Natural killer cell (primary cell): ENCODE measurements around the gene CACNA1B. TPM values are rescaled to one million over a fixed set of nuclear protein-coding genes. Genes with fewer than 3 reads are reported as not detected.

Source experiments
- ATAC-seq, 3 donors: fragments of 150-1000 bp in 2 of 3; fragments of 200-7000 bp in 1 of 3; cut with Tn5 transposase; 1 replicate in 1 of 3; 2 replicates in 2 of 3; pipeline ENCODE4 v1.10.0; 2021; ENCODE audit warnings: mild to moderate bottlenecking in 2 of 3, moderate library complexity in 2 of 3
- DNase-seq, 2 donors: peaks; one replicate each; pipeline versions ENCODE4 v3.0.0 to v3.0.0-alpha.2; 2013 to 2021; ENCODE audit warnings: mixed read lengths in 1 of 2
- H3K27ac ChIP-seq: one replicate; pipeline ENCODE4 v1.5.1; 2013; ENCODE audit warnings: mild to moderate bottlenecking, low read length
- H3K27me3 ChIP-seq: one replicate; pipeline ENCODE4 v1.6.1; 2013; ENCODE audit warnings: low read length; ENCODE audit not compliant: control insufficient read depth, insufficient read depth
- H3K36me3 ChIP-seq: one replicate; pipeline ENCODE4 v1.6.1; 2013; ENCODE audit warnings: low read length; ENCODE audit not compliant: control insufficient read depth, insufficient read depth
- H3K4me1 ChIP-seq: one replicate; pipeline ENCODE4 v1.6.1; 2013; ENCODE audit warnings: low read length; ENCODE audit not compliant: control insufficient read depth, insufficient read depth
- H3K4me3 ChIP-seq: one replicate; pipeline ENCODE4 v1.5.1; 2013; ENCODE audit warnings: low read length
- H3K9me3 ChIP-seq: one replicate; pipeline ENCODE4 v1.6.1; 2013; ENCODE audit warnings: low read length; ENCODE audit not compliant: control insufficient read depth, insufficient read depth
- H3K27ac Mint-ChIP-seq, 2 donors: one replicate each; pipeline ENCODE4 v1.8.0; 2022; ENCODE audit warnings: mild to moderate bottlenecking in 2 of 2, mixed read lengths in 2 of 2, moderate library complexity in 1 of 2
- H3K27me3 Mint-ChIP-seq, 2 donors: one replicate each; pipeline ENCODE4 v1.8.0; 2022; ENCODE audit warnings: low read depth in 2 of 2, mixed read lengths in 2 of 2
- H3K36me3 Mint-ChIP-seq: one replicate; pipeline ENCODE4 v1.8.0; 2022; ENCODE audit warnings: mixed read lengths
- H3K4me1 Mint-ChIP-seq, 2 donors: one replicate each; pipeline ENCODE4 v1.8.0; 2022; ENCODE audit warnings: mixed read lengths in 2 of 2
- H3K4me3 Mint-ChIP-seq: one replicate; pipeline ENCODE4 v1.8.0; 2022; ENCODE audit warnings: mild to moderate bottlenecking, moderate library complexity, mixed read lengths
- H3K9me3 Mint-ChIP-seq, 2 donors: one replicate each; pipeline ENCODE4 v1.8.0; 2022; ENCODE audit warnings: mixed read lengths in 2 of 2
- WGBS: methylation state at CpG from one replicate; pipeline ENCODE4 v1.1.7; 2013; ENCODE audit warnings: missing lambda C conversion rate; ENCODE audit not compliant: insufficient coverage; 5-methylcytosine and 5-hydroxymethylcytosine counted together
- intact Hi-C: fragments of 100-400 bp; cut with micrococcal nuclease; formaldehyde crosslinking; loops from one replicate; pipeline ENCODE4 v1.14.2; 2022
- total RNA-seq, 4 donors: library from RNA; stranded (reverse); fragments of 120-200 nt in 1 of 4; gene quantifications; one replicate each; pipeline versions ENCODE4 v1.2.3 to v1.2.4, GENCODE V29; 2013 to 2022
- TF ChIP-seq, protein P1 (sequence below): fragments of 200-600 bp; IDR thresholded peaks from one replicate; pipeline ENCODE4 v1.8.0; 2022; ENCODE audit warnings: antibody characterized with exemption

Gene CACNA1B
- total RNA-seq, 3 donors from 2014 or later (not counting 1 experiment from before 2014, with no cell fraction given) = 0.07 TPM; not detected in 2

DNA sequence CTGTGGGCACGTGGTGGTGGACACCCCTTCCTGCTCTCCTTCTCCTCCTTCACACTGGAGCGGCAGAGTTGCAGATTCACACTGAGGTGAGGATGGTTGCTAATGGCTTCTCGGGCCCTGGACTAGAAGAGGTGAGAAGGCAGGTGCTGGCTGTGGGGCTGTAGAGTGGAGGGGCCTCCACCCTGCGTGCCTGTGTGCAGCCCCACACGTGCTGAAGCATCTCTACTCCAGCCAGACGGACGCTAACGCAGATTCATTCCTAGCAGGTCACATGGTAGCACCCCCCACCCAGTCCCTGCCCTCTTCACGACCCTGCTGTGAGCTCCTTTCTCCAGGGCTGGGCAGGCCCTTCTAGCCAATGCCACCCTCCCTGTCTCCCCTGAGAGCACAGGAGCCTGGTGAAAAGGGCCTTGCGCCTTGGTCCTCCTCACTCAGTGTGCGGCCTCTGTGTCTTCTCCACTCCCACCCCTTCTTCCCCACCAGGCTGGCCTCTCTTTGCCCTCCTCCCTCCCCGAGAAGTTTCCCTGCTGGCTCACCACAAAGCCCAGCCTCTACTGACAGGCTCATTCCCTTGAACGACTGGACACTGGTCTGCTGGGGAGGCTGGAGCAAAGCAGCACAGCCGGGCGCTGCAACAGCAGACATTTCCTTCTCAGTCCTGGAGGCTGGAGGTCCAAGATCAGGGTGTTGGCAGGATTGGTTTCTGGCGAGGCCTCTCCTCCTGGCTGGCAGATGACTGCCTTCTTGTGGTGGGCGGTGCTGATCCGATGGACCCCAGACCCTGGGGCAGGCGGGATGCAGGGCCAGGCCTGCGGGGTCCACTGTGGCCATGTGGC, 14.2 kb downstream of the CACNA1B start:
- Mint-ChIP-seq H3K36me3 (no peaks in the 10 kb centered on the region), H3K27ac (no peak overlapping the region), H3K27me3 (peaks cover 0 to 1% of the 10 kb centered on the region in 2 donors), H3K4me1 (no peaks in the 10 kb centered on the region), H3K4me3 (no peak overlapping the region), H3K9me3 (no peaks in the 10 kb centered on the region)
- no peaks in the 10 kb centered on the region for H3K36me3 ChIP-seq
- WGBS = 80% methylated on average over 18 of the region's 20 CpGs
- DNase-seq (no peak), ATAC-seq (no peak)
- intact Hi-C loops = no loop called here
- no peaks in the 10 kb centered on the region for H3K9me3 ChIP-seq
- TF ChIP-seq, protein P1, sequence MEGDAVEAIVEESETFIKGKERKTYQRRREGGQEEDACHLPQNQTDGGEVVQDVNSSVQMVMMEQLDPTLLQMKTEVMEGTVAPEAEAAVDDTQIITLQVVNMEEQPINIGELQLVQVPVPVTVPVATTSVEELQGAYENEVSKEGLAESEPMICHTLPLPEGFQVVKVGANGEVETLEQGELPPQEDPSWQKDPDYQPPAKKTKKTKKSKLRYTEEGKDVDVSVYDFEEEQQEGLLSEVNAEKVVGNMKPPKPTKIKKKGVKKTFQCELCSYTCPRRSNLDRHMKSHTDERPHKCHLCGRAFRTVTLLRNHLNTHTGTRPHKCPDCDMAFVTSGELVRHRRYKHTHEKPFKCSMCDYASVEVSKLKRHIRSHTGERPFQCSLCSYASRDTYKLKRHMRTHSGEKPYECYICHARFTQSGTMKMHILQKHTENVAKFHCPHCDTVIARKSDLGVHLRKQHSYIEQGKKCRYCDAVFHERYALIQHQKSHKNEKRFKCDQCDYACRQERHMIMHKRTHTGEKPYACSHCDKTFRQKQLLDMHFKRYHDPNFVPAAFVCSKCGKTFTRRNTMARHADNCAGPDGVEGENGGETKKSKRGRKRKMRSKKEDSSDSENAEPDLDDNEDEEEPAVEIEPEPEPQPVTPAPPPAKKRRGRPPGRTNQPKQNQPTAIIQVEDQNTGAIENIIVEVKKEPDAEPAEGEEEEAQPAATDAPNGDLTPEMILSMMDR = no peak
- H3K27me3 ChIP-seq = no peaks in the 10 kb centered on the region
- no peaks in the 10 kb centered on the region for H3K4me1 ChIP-seq
- no peak overlapping the region for H3K27ac ChIP-seq
- H3K4me3 ChIP-seq = no peak overlapping the region

DNA sequence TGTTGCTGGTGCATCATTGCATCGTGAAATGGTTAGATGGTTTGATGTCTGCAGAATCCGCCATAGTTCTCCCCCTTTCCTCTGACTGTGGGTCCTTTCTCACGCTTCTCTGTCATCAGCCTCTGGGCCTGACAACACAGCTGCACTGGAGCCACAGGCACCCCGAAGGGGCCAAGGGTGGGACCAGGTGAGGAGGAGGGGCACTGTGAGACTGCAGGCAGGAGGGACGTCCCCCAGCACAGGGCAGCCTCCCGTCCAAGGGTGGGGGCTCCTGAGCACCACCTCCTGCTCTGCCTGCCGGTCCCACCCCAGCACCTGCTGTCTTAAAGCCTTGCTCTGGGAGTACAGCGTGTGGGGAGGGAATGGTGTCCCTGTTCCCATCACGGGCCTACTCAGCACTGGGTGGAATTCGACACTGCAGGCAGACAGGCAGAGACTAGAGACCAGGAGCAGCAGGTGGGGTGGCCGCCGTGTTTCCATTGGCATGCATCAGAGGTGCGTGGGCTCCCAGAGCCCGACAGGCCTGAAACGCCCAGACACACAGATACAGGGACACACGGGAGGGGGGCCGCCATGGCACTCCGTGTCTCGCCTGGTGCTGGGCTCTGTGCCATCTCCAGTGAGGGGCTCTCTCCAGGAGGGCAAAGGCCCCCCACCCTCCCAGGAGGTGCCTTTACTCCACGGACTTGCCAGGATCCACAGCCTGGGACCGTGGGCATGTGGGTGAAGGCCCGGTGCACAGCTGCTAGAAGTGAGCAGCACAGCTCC, 15.0 kb downstream of the CACNA1B start:
- TF ChIP-seq, protein P1 = no peak
- Histone ChIP-seq H3K4me1 (no peaks in the 10 kb centered on the region), H3K27me3 (no peaks in the 10 kb centered on the region), H3K9me3 (no peaks in the 10 kb centered on the region), H3K27ac (no peak overlapping the region), H3K4me3 (no peak overlapping the region), H3K36me3 (no peaks in the 10 kb centered on the region)
- ATAC-seq (no peak), DNase-seq (no peak)
- no peaks in the 10 kb centered on the region for H3K36me3 Mint-ChIP-seq
- no peak overlapping the region for H3K4me3 Mint-ChIP-seq
- intact Hi-C loops = no loop called here
- peaks cover 0 to 3% of the 10 kb centered on the region in 2 donors for H3K27me3 Mint-ChIP-seq
- no peak overlapping the region for H3K27ac Mint-ChIP-seq
- H3K4me1 Mint-ChIP-seq = no peaks in the 10 kb centered on the region
- 81% methylated on average over 22 of the region's 22 CpGs for WGBS
- no peaks in the 10 kb centered on the region for H3K9me3 Mint-ChIP-seq

DNA sequence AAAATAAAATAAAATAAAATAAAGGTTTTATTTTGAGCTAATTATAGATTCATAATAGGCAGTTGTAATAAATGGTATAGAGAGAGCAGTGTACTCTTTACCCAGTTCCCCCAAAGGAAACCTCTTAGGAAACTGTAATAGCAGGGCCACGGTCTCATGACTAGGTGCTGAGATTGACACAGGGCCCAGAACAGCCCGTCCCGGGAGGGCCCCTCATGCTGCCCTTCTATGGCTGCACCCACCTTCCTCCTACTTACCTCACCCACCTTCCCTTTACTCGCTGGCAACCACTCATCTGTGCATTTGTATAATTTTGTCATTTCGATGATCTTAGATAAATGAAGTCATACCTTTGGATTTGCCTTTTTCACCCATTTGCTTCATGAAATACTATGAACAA, 16.1 kb downstream of the CACNA1B start:
- H3K4me1 ChIP-seq = no peaks in the 10 kb centered on the region
- no peak overlapping the region for H3K4me3 ChIP-seq
- H3K36me3 ChIP-seq = no peaks in the 10 kb centered on the region
- WGBS = 78% methylated on average over 5 of the region's 5 CpGs
- Mint-ChIP-seq H3K27me3 (peaks cover 0 to 3% of the 10 kb centered on the region in 2 donors), H3K4me1 (no peaks in the 10 kb centered on the region), H3K9me3 (no peaks in the 10 kb centered on the region), H3K36me3 (no peaks in the 10 kb centered on the region), H3K27ac (no peak overlapping the region), H3K4me3 (no peak overlapping the region)
- TF ChIP-seq, protein P1 = no peak
- H3K27ac ChIP-seq = no peak overlapping the region
- DNase-seq (no peak), ATAC-seq (no peak)
- intact Hi-C loops = no loop called here
- no peaks in the 10 kb centered on the region for H3K27me3 ChIP-seq
- no peaks in the 10 kb centered on the region for H3K9me3 ChIP-seq
